ENCODE measurements around the gene ATP13A5.
A peak's percentile ranks its signal among the peaks of the same experiment; 100 is the strongest.

The ATP13A5 gene

GRCh38 chr3:193372783-193373182 lies 5.8 kb downstream of the ATP13A5 start:
- TF ChIP-seq CREB1 (IDR thresholded peaks at IDR 0.05; ENCODE audit: low read depth) (no peak), FOXM1 (IDR thresholded peaks at IDR 0.05; ENCODE audit: borderline replicate concordance, low read depth) (no peak), YY1 (IDR thresholded peaks at IDR 0.05; ENCODE audit: low read depth) (no peak), NFIC (IDR thresholded peaks at IDR 0.05) (no peak), ZBTB7A (IDR thresholded peaks at IDR 0.05; ENCODE audit: low read depth) (no peak), REST (IDR thresholded peaks at IDR 0.05; ENCODE audit: low read depth) (no peak), RAD21 (IDR thresholded peaks at IDR 0.05; ENCODE audit: low read depth) (no peak), TCF12 (IDR thresholded peaks at IDR 0.05; ENCODE audit: low read depth) (no peak), EGR1 (IDR thresholded peaks at IDR 0.05) (no peak), TEAD4 (IDR thresholded peaks at IDR 0.05) (no peak), TAF1 (IDR thresholded peaks at IDR 0.05; ENCODE audit: low read depth) (no peak), MAX (IDR thresholded peaks at IDR 0.05) (no peak), CEBPB (IDR thresholded peaks at IDR 0.05) (no peak), EP300 (IDR thresholded peaks at IDR 0.05; ENCODE audit: borderline replicate concordance) (no peak), USF1 (IDR thresholded peaks at IDR 0.05) (no peak)

DNA sequence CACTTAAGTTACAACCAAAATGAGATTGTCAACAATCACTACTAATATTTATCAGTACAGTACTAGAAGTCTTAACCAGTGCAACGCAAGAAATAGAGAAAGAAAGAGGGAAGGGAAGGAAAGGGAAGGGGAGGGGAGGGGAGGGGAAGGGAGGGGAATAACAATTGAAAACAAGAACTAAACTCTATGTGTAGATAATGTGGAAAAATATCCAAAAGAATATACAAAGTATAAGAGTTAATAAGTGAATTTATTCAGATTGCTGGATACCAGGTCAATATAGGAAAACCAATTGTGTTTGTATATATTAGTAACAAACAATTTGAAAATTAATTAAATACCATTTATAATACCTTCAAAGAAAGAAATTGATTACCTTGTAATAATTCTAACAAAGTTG lies 10.7 kb downstream of the ATP13A5 start:
- TF ChIP-seq EGR1 (IDR thresholded peaks at IDR 0.05) (no peak), FOXM1 (IDR thresholded peaks at IDR 0.05; ENCODE audit: borderline replicate concordance, low read depth) (no peak), NFIC (IDR thresholded peaks at IDR 0.05) (no peak), RAD21 (IDR thresholded peaks at IDR 0.05; ENCODE audit: low read depth) (no peak), EP300 (IDR thresholded peaks at IDR 0.05; ENCODE audit: borderline replicate concordance) (no peak), REST (IDR thresholded peaks at IDR 0.05; ENCODE audit: low read depth) (no peak)

DNA sequence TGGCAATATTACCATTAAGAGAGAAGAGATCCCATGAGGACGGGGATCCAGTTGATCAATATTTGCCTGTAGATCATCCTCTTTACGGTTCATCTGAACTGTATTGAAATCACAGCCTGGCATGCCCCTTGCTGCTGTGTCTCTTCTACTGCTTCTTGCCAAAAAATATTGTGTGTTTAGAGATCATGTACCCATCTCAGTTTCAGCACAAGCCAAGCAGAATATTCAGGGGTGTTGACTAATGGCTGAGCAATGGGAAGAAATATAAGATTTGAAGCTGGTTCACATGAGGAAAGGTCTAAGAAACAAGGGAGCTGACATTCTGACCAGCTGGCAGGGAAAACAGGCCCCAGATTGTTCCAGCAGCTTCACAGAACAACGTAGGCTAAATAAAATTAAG lies 21.3 kb downstream of the ATP13A5 start:
- TF ChIP-seq CREB1 (IDR thresholded peaks at IDR 0.05; ENCODE audit: low read depth) (no peak), YY1 (IDR thresholded peaks at IDR 0.05; ENCODE audit: low read depth) (no peak), CEBPB (IDR thresholded peaks at IDR 0.05) (no peak), TEAD4 (IDR thresholded peaks at IDR 0.05) (no peak), FOXM1 (IDR thresholded peaks at IDR 0.05; ENCODE audit: borderline replicate concordance, low read depth) (no peak), USF1 (IDR thresholded peaks at IDR 0.05) (no peak), TCF12 (IDR thresholded peaks at IDR 0.05; ENCODE audit: low read depth) (no peak), EP300 (IDR thresholded peaks at IDR 0.05; ENCODE audit: borderline replicate concordance) (no peak), MAX (IDR thresholded peaks at IDR 0.05) (no peak), NFIC (IDR thresholded peaks at IDR 0.05) (no peak), TAF1 (IDR thresholded peaks at IDR 0.05; ENCODE audit: low read depth) (no peak), REST (IDR thresholded peaks at IDR 0.05; ENCODE audit: low read depth) (no peak)

DNA sequence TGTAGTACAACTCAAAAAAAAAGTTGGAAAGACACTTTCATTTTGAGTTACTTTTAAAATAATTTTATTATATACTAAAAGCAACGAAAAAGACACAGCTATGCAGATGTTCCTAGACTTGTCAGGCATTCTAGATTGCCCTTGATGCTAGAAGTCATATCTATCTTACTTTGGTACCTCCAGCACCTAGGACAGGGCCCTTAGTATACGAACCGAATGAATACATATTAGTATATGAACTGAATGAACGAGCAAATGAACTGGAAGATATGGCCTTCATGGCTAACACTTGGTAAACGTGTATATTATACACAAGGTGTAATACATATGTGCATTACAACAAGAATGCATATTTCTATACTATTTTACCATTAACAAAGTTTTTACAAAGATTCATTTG lies 24.1 kb downstream of the ATP13A5 start:
- TF ChIP-seq FOXM1 (IDR thresholded peaks at IDR 0.05; ENCODE audit: borderline replicate concordance, low read depth) (no peak), TEAD4 (IDR thresholded peaks at IDR 0.05) (no peak), REST (IDR thresholded peaks at IDR 0.05; ENCODE audit: low read depth) (peak; percentile 78)

All from Ishikawa (cell line).